NCI-H82 treated with DMSO at 0.1 percent for 48 hours (cell line): ENCODE results near the gene GPC4.
"Not testable (repeated sequence)": the region's sequence is repeated elsewhere in the genome, so short reads cannot be mapped to it uniquely, and the experiment has no call there.

Experiments
- DNase-seq: peaks from one replicate; lab custom pipeline; 2025; ENCODE audit not compliant: unreplicated experiment; lab: John Stamatoyannopoulos, UW

Gene GPC4

DNA sequence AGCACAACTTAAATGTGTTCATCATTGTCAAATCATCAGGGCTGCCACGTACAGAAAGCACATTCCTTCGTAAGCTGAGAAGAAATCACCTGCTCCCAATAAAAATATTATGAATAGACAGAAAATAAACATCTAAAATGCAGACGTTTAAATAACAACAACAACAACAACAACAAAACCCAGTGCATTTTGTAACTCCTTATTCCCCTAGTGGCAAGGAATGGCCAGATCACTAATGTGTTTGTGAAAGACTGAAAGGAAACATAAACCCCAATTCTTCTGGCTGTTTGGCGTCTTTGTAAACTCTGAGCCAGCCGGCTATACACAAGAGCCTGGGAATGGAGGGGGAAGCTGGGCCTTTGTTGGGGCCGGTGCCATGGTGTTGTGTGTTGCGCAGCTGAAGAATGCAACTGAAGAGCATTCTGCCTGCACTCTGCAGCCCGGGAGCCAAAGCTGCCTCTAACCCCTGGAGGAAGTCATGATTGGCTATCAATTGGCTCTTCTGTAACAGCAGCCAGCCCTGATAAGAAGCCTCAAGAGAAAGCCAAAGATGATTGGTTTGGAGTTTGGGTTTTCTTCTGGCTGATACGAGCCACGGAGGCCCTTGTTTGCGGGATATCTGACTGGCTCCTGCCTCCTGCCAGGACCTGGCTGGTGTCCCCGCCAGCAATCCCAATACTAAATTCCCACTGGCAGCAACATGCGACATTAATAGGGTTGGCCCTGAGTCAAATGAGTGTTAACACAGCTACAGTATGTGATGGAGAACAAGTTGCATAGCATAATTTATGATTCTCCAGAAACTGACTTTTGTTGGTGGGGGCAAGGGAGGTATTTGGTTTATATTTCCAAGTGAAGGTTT, 107.4 kb downstream of the GPC4 start:
- DNase-seq: no peak

- DNase-seq: no peak
Observed at GRCh38 chrX:133307094-133307493, 108.2 kb downstream of the GPC4 start.

GRCh38 chrX:133306316-133306715, 109.0 kb downstream of the GPC4 start:
- DNase-seq: no peak

DNA sequence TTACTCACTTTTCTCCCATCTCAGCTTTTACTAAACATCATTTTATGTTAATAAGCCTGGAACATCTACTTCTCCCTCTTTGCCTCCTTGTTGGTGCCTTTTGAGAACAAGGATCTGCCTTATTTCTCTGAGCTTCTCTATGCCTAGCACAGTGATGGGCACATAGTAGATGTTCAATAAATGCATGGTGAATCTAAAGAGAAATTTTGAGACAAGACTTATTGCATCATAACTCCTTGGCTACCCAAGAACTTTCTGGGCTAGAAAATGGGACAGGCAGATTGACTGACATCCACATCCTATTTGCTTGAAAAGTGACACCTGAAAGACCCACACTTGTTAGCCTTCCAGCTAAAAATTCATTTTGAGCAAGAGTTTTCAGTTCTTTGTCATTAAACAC, 109.9 kb downstream of the GPC4 start:
- DNase-seq: no peak

DNA sequence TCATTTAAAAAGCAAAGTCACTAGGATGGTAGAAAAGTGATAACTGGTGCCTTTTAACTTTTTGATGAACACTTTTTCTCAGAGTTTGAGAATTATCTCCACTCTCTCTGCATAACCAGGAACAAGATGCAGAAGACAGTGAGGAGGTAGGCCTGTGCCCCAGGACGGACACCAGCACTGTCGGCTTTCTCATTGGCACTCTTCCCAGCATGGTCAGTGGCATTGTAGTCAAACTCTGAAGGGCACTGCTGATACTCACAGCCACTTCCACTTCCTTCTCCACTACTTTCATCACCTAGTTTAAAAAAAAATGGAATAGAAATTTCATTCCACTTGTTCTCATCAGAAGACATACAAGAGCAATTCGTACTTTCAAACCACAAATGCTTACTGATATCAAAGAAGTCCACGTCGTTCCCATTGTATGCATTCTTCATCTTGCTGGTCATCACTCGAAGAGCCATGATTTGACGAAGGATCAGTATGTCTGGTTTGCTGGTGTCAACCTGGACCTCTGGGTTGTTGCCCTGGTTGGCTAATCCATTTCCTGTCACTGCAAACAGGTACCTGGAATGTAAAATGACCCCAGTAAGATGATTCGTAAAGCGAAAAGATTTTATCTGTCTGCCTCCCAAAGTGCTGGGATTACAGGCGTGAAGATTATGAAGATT, 112.4 kb downstream of the GPC4 start:
- DNase-seq: no peak

GRCh38 chrX:133300591-133300990, 114.7 kb downstream of the GPC4 start:
- DNase-seq: no peak

GRCh38 chrX:133297284-133297683, 118.0 kb downstream of the GPC4 start:
- DNase-seq: no peak

- no peak for DNase-seq
Observed at GRCh38 chrX:133294126-133294525, 121.2 kb downstream of the GPC4 start.

DNA sequence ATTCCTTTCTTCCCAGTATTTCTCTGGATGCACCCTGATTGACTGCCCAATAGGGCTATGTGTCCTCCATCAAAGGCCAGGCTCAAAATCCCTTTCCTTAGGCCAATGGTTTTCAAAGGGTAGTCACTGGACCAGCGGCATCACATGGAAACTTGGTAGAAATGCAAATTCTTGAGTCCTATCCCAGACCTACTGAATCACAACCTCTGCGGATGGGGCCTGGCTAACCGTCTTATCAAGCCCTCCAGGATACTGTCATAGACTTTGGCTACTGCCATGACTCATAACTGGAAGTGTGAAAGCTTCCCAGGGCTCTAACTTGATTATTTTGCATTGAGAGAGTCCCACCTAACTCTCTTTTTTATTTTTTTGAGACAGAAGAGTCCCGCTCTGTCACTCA, 125.2 kb downstream of the GPC4 start:
- no peak for DNase-seq

DNA sequence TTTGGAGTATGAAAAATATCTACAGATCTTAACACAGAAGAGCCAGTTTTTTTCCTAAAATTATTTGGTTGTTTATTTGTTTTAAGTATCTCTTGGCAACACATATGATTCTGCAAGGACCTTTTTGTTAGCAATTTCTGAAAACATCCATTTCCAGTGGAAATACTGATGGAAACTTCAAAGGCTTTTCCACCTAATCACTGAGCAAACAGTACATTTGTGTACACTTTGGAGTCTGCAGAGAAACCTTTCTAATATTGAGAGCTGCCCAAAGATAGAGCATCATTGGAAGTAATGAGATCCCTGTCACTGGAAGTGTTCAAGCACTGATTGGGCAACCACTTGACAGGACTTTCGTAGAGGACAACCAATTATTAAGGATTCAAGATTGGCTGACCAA, 127.4 kb downstream of the GPC4 start:
- DNase-seq: no peak

GRCh38 chrX:133285341-133285740, 129.9 kb downstream of the GPC4 start:
- no peak for DNase-seq

DNA sequence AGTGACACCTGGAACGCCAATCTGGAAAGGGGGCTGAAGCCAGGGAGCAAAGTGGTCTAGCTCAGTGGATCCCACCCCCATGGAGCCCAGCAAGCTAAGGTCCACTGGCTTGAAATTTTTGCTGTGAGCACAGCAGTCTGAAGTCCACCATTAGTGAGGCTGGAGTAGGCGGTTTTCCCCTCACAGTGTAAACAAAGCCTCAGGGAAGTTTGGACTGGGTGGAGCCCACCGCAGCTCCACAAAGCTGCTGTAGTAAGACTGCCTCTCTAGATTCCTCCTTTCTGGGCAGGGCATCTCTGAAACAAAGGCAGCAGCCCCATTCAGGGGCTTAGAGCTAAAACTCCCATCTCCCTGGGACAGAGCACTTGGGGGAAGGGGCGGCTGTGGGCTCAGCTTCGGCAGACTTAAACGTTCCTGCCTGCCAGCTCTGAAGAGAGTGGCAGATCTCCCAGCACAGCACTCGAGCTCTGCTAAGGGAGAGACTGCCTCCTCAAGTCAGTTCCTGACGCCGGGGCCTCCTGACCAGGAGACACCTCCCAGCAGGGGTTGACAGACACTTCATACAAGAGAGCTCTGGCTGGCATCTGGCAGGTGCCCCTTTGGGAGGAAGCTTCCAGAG, 136.1 kb downstream of the GPC4 start:
- not testable (repeated sequence) for DNase-seq

- DNase-seq: no peak
Observed at GRCh38 chrX:133273180-133273579, 142.1 kb downstream of the GPC4 start.

- DNase-seq: no peak
Observed at GRCh38 chrX:133269168-133269567, 146.1 kb downstream of the GPC4 start.

- no peak for DNase-seq
Observed at GRCh38 chrX:133267621-133268020, 147.7 kb downstream of the GPC4 start.

GRCh38 chrX:133265331-133265730, 150.0 kb downstream of the GPC4 start:
- no peak for DNase-seq

- no peak for DNase-seq
Observed at GRCh38 chrX:133258481-133258880, 156.8 kb downstream of the GPC4 start.

GRCh38 chrX:133254666-133255065, 160.6 kb downstream of the GPC4 start:
- DNase-seq: no peak

DNA sequence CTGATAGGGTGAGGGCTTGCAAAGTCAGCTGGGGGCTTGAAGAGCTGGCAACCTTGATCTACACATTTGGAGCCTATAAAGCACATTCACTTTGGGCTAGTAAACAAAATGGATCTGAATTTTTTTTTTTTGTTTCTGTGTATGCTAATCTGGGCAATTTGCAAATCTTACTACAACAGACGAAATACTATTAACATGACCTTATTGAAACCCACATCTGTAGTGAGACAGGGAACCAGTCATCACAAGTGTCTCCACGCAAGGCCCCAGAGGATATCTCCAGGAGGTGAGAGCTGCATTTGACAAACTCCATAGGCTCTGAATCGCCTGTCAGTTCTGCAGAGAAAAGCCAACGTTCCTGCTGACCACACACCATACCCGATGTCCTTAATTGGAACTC, 164.1 kb downstream of the GPC4 start:
- DNase-seq: no peak

DNA sequence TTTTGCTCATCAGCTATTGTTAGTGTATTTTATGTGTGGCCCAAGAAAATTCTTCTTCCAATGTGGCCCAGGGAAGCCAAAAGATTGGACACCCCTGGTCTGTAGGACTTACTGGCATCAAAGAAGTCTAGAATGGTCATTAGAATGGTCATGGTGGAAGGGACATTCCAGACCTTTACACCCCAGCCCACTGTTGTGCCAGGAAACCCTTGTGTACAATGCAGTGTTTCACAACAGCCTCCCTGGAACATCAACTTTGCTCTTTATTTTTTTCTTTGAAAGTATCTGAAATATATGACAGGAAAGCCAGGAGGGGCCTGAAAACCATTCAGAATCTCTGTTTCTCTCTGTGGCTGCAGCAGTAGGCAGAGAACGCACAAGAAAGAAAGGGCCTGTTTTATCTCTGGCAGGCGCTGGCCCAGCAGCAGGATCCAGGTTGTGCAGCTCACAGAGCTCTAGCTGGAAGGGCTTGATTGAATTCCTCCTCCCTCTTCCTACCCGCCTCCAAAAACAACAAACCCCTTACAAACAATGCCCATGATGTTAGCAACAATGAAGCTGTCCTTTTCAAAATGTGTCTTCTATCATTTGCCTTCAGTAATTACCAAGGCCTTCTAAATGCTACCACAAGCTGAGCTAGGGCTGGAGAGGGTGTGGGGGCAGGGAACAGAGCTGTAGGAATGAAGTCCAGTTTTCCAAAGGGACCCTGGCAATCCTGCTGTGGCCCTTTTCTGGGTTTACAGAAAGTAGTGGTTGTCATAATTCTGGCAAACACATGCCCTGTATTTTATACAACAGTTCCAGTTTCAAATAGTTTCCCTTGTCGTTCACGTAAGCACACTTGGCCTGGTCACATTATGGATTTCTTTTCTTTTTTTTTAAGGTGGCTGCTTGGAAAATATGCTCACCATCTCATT, 164.8 kb downstream of the GPC4 start:
- DNase-seq: no peak
